CMK (cell line): Measurements from ENCODE around the gene STN1.
A peak's percentile ranks its signal among the peaks of the same experiment; 100 is the strongest.

ENCODE experiments used
- DNase-seq: peaks from one replicate; pipeline ENCODE4 v3.0.0-alpha.2; 2010; ENCODE audit warnings: low read depth

The STN1 gene, protein sequence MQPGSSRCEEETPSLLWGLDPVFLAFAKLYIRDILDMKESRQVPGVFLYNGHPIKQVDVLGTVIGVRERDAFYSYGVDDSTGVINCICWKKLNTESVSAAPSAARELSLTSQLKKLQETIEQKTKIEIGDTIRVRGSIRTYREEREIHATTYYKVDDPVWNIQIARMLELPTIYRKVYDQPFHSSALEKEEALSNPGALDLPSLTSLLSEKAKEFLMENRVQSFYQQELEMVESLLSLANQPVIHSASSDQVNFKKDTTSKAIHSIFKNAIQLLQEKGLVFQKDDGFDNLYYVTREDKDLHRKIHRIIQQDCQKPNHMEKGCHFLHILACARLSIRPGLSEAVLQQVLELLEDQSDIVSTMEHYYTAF

GRCh38 chr10:103918053-103918846 lies at the start of gene STN1:
Gene STN1 (minus strand): TSS chr10:103918184. CDS start chr10:103917594, 590 bp downstream.
- peak; percentile 97 for DNase-seq

DNA sequence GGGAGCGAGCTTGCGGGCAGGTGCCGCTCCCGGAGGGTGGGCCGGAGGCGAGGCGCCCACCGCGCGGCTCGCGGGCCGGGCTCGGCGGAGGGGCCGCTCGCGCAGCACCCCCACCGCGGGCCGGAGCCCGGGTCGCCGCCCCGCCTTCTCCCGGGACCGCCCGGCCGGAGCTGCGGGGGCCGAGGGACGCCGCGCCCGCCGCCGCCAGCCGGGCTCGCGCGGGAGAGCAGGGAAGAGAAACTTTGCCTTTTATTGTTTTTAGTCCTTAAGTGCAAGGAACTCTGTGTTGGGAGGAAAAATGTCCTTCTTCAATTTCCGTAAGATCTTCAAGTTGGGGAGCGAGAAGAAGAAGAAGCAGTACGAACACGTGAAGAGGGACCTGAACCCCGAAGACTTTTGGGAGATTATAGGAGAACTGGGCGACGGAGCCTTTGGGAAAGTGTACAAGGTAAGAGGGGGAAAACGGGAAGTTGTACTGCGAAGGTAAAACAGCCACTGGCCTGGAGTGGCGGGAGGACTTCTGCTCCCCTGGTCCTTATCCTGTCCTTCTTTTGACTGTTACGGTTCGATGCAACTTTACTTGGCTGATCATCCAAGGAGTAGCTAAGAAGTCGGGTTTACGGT lies 49.6 kb upstream of the STN1 start:
- no peak for DNase-seq

- peak; percentile 55 for DNase-seq
Observed at GRCh38 chr10:103966671-103967447, 48.9 kb upstream of the STN1 start, which contains the start of gene SLK. Gene SLK (plus strand): TSS chr10:103967140. CDS start chr10:103967746, 606 bp downstream.

DNA sequence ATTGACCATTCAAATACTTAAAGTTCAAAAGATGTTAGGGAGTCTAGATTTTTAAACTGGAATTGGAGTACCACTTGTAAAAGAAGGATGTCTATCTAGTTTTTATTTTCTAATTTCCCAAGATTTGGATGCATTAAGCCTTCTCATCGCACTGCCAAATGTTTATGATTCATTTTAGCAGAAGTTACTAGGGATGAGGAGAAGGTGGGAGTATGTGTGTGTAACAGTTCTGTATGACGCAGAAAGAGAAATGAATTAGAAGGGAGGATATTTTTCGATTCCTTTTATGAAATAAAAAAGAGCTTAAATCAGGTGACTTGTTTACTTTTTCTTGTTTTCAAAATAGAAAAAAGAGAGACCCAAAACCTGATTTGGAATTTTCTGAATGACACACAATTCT lies 42.1 kb upstream of the STN1 start:
- no peak for DNase-seq

GRCh38 chr10:103958996-103959395 lies 41.0 kb upstream of the STN1 start:
- DNase-seq, result no peak

- no peak for DNase-seq
Observed at GRCh38 chr10:103954543-103954942, 36.6 kb upstream of the STN1 start.

- no peak for DNase-seq
Observed at GRCh38 chr10:103951942-103952341, 34.0 kb upstream of the STN1 start.

- DNase-seq, result no peak
Observed at GRCh38 chr10:103951183-103951582, 33.2 kb upstream of the STN1 start.

- DNase-seq, result no peak
Observed at GRCh38 chr10:103949728-103950127, 31.7 kb upstream of the STN1 start.

DNA sequence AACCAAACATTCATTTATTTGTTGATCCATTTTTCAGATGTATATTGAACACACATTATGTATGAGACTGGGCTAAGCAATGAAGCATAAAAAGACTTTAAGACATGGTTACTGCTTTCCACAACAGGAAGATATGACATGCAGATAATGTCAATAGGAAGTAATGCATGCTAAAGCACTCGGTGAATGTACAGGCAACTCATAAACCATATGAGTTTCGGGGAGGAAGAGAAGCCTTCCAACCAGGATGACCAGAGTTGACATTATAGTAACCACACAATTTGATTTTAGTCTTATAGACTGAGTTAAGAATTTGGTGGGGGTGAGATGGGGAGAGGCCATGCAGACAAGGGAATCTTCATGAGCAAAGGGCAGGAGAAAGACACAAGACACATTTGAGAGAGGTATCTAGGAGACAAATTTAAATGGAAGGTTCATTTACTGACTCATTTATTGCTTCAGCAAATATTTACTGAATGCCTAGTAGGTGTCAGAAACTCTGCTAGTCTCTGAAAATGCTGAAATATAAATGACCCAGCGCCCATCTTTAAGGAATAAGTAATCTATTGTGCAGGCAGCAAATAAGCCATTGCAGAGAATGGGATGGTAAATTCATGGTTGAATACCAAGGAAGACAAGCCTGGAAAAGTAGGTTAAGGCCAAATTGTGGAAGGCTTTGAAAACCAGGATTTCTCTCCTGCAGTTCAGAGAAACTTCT lies 30.0 kb upstream of the STN1 start:
- no peak for DNase-seq

GRCh38 chr10:103942866-103943265 lies 24.9 kb upstream of the STN1 start:
- no peak for DNase-seq

DNA sequence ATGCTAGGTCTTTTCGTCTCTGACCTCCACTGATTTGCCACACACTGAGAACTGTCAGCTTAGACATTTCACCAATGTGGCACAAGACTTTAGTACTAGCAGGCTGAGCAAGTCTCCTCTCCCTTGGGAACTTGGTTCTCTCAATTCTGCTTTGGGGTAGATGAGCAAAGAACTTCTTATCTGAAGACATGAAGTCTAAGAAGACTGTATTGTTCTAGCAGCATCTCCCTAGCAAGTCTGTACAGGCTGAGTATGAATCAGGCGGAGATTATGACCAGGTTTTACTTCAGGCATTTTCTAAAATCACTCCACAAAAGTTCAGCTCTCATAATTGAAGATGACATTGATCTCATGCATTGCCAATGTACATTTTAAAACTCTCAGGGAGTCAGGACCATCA lies 23.8 kb upstream of the STN1 start:
- no peak for DNase-seq

GRCh38 chr10:103939522-103939921 lies 21.5 kb upstream of the STN1 start:
- DNase-seq, result no peak

DNA sequence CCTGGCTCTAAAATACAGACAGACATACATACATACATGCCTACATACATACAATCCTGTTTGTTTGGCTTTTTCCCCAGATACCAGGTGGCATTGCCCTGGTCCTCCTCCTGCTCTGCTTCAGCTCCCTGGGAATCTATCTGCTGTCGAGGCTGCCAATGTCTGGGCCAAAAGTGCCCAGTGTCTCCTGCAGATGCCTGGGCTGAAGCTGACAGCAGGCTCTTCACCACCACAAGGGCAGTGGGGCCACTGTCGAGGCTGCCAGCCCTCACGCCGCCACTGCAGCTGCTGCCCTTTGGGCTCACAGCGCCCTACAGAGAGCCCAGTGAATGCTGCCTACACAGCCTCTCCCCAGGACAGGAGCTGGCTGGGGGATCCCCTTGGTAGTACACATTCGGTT lies 18.0 kb upstream of the STN1 start:
- DNase-seq, result no peak

DNA sequence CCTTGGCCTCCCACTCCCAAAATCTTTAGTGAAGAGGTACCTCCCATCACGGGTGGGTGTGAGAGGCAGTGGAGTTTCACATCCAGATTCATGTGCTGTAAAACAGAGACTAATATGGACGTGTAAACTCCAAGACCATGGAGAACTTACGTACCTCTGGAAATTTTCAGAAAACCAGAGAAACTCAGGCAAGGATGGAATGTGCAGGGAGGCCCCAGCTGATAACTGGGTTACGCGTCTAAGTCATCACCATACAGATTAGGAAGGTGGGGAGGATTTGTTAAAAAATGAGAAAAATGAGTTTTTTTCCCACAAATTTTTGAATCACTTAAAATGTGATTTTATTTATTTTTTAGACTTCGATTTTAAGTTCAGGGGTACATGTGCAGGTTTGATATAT lies 16.3 kb upstream of the STN1 start:
- DNase-seq, result no peak

DNA sequence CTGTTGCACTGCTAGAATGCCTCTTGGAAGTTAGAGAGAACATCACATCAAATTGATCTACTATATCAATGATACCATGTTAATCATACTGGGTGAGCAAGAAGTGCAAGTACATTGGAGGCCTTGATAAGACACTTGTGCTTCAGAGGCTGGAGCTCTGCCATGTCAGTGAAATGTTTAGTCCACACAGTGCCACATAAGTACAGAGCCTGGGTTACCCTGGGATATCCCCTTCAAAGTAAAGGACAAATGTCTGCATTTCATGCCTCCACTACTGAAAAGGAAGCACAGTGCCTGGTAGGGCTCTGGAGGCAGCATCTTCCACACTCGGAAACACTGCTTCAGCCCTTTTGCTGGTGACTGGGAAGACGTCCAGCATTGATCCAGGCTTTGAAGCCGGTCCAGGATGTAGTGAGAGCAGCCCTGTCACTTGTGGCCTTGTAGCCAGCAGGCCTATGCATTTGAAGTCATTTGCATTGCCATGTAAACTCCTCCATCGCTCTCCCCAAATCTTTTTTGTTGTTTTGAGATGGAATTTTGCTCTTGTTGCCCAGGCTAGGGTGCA lies 15.7 kb upstream of the STN1 start:
- DNase-seq, result no peak

GRCh38 chr10:103932971-103933370 lies 15.0 kb upstream of the STN1 start:
- no peak for DNase-seq

- no peak for DNase-seq
Observed at GRCh38 chr10:103932271-103932670, 14.3 kb upstream of the STN1 start.

DNA sequence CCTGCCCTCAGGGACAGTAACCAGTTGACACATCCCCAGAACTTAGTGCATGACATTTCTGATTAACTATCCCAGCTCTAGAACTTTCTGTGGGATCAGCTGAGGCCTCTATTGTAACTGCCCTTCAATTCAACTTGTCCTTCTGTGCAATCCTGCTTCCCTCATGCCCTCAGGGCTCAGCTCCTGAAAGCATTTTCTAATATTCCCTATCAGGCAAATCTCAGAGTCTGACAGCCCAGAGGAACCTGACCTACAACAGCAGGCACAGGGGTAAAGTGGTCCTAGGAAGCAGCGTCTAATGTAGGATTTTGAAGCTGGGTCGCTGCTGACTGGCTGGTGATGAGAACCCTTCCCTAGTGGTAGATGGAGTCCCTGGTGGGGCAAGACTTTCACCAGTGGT lies 13.6 kb upstream of the STN1 start:
- DNase-seq, result no peak

DNA sequence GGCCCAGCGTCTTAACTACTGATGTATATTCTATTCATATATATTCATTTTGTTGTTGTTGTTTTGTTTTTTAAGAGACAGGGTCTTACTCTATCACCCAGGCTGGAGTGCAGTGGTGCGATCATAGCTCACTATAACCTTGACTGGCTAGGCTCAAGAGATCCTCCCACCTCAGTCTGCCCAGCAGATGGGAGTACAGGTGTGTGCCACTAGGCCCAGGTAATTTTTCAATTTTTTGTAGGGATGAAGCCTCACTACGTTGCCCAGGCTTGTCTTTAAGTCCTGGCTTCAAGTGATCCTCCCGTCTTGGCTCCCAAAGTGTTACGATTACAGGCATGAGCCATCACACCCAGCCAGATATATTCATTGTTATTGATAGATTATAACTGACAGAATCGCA lies 12.9 kb upstream of the STN1 start:
- DNase-seq, result no peak

DNA sequence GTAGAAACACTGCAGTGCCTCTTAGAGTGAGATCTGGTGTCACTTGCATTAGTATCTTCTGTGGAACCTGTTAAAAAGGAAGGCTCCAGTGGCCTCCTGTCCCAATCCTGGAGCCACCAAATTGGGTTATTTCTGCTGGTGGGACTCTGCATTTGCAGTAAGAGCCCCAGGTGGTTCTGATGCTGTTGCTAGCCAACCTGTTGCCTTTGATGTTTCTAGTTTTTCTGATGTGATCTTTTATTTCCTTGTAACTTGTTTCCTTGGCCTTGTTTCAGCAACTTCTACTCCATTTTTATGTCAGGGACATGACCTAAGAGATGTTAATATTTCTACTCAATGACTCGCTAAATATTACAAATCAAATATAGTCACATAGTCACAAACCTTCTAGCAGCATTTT lies 12.5 kb upstream of the STN1 start:
- no peak for DNase-seq
